NCI-H1092 (cell line): ENCODE measurements around the gene KRT39.

Experiments
- DNase-seq: peaks from one replicate; lab custom pipeline; 2025; lab: John Stamatoyannopoulos, UW

KRT39 gene

GRCh38 chr17:40980117-40980516 lies 13.4 kb upstream of the KRT39 start:
- no peak for DNase-seq

- no peak for DNase-seq
Observed at GRCh38 chr17:40978575-40979151, 11.9 kb upstream of the KRT39 start.

DNA sequence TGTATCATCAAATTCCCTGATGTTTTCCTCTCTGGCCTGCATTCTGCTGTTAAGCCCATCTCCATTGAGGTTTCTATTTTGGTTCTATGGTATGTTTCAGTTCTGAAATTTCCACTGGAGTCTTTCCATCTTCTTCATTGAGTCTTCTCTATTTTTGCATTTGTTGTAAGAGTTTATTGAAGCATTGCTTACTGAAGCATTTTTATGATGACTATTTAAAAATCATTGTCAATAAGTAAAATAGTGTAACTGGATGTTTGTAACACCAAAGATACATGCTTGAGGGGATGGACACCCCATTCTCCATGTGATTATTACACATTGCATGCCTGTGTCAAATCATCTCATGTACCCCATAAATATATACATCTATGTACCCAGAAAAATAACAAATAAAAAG lies 8.8 kb upstream of the KRT39 start:
- no peak for DNase-seq

GRCh38 chr17:40974366-40974765 lies 7.6 kb upstream of the KRT39 start:
- no peak for DNase-seq

- no peak for DNase-seq
Observed at GRCh38 chr17:40967582-40967981, 834 bp upstream of the KRT39 start.

GRCh38 chr17:40963838-40964237 lies 2.9 kb downstream of the KRT39 start:
- DNase-seq, result no peak

GRCh38 chr17:40962059-40962561 lies 4.6 kb downstream of the KRT39 start:
- DNase-seq, result no peak

- DNase-seq, result no peak
Observed at GRCh38 chr17:40961591-40961990, 5.2 kb downstream of the KRT39 start.

GRCh38 chr17:40960144-40960543 lies 6.6 kb downstream of the KRT39 start:
- DNase-seq, result no peak

DNA sequence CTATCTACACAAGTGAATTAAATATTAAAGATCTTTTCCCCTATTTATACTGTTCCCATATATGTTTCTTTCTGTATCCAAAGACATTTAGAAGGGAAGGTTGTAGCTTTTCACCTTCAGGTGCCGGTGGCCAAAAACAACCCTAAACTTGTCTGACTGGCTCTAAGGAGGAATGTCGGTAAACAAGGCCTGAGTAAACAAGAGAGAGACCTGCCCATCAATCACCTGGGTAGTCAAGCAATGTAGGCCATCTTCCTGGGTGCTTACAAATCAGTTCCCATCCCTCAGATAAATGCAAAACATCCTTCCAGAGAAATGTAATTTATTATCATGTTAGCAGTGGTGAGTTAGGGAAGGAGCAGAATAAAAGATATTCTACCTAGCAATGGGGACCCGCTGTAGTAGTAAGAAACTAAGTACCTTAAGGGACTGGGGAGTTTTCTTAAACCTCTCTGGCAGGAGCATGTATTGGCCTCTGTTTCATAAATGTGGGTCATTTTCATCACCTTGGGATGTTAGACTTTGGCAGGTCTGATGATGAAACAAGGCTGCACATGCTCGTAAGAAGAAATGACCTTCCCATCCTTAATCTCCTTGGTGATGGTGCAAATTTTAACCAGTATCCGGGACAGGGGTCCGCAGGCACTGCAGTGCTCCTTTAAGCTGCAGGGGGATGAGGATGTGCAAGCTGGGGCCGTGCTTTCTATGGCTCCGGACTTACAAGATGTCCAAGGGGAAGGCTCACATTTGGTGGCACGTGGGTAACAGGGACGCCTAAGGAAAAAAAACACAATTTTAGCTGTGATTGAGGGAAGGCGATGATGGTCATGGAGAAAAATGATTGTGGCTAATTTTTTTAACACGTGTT lies 8.4 kb downstream of the KRT39 start:
- DNase-seq, result no peak

DNA sequence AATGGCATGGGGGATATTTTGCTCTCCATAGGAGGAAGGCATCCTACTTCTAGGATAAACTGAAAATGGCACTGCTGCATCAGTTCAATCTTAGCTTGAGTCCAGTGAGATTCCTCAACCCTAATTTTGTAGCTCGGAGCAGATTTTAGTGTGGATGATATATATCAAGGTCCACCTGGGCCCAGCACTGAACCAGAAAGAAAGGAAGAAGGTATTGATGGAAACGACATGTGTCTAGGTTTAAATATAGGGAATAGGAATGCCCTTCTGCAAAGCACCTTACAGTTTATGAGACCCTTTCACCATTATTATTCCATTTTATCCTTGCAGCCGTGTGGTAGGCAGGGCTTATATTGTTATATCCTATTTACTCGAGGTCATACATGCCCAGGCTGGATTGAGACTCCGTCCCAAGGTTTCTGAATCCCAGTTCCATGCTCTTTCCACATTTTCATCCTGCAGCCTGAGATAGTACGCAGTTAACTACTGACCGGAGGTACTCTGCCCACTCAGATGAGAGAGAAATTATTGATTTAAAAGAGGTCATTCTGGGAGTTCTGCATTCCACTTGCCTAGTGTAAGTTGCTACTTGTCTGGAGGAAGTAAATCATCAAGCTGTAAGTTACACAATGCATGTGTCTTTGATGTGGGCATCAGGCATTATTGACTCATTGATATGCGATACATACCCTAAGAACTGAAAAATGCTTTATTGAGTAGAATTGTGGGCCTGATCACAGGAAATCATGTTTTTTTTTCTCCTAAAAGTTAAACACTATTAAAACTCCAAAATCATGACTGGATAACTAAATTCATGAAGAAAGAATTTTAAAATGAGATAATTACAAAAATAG lies 10.1 kb downstream of the KRT39 start:
- DNase-seq, result no peak

GRCh38 chr17:40953881-40954280 lies 12.9 kb downstream of the KRT39 start:
- DNase-seq, result no peak

DNA sequence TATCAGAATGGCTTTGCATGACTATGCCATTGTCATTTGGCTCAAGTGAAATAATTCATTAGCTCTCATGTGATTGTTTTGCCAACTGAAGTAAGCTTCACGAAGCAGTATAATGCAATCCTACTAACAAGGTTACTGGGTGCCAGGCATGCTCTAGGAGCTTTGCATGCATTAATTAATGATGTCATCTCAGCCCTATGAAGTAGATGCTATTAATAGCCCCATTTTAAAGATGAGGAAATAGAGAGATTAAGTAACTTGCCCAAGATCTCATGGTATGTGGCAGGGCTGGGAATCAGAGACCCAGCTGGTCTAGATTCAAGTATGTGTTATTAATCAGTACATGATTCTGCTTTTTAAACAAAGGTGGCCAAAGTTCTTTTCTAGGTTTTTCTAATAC lies 14.1 kb downstream of the KRT39 start:
- DNase-seq, result no peak

GRCh38 chr17:40952154-40952553 lies 14.6 kb downstream of the KRT39 start:
- no peak for DNase-seq

GRCh38 chr17:40951011-40951622 lies 15.6 kb downstream of the KRT39 start:
- no peak for DNase-seq

GRCh38 chr17:40950176-40950575 lies 16.6 kb downstream of the KRT39 start:
- no peak for DNase-seq

GRCh38 chr17:40949418-40949817 lies 17.3 kb downstream of the KRT39 start:
- no peak for DNase-seq

DNA sequence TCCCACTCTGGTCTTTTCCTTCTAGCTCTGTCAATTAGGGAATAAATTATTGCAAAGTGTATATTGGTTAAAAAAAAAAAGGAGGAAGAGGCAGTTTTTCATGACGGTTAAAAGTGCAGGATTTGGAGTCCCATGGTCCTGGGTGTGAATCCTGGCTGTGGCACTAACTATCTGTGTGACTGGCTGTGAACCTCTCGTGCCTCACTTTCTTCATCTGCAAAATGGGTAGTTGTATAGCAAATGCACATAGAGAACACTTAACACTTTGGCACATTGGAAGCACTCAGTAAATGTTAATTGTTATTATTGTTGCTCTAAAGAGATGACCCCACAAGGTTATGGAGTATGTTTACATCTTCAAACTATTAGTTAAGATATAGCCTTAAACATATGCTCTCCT lies 18.8 kb downstream of the KRT39 start:
- no peak for DNase-seq

- DNase-seq, result no peak
Observed at GRCh38 chr17:40945414-40945813, 21.3 kb downstream of the KRT39 start.

GRCh38 chr17:40944531-40944930 lies 22.2 kb downstream of the KRT39 start:
- DNase-seq, result no peak

- no peak for DNase-seq
Observed at GRCh38 chr17:40942553-40942952, 24.2 kb downstream of the KRT39 start.

DNA sequence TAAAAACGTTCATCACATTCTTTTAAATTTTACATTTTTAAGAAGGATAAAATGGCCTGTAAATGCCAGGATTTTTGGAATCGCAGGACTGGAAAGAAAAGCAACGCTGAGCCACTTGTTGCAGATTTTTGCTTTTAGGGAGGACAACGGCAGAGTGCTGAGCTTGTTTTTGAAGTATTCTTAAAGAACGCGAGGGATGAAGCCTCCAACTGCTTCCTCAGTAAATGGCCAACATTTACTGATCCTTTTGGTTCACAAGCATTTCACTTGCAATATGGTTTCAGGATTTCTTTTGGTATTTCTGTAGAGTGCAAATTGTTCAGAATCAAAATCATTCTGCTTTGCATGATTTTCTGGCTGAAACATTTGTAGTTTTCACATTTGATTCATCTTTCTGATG lies 26.5 kb downstream of the KRT39 start:
- no peak for DNase-seq
